Measurements from ENCODE around the gene BRD9.
"Not testable (repeated sequence)": the region's sequence is repeated elsewhere in the genome, so short reads cannot be mapped to it uniquely, and the experiment has no call there.

Gene BRD9

DNA sequence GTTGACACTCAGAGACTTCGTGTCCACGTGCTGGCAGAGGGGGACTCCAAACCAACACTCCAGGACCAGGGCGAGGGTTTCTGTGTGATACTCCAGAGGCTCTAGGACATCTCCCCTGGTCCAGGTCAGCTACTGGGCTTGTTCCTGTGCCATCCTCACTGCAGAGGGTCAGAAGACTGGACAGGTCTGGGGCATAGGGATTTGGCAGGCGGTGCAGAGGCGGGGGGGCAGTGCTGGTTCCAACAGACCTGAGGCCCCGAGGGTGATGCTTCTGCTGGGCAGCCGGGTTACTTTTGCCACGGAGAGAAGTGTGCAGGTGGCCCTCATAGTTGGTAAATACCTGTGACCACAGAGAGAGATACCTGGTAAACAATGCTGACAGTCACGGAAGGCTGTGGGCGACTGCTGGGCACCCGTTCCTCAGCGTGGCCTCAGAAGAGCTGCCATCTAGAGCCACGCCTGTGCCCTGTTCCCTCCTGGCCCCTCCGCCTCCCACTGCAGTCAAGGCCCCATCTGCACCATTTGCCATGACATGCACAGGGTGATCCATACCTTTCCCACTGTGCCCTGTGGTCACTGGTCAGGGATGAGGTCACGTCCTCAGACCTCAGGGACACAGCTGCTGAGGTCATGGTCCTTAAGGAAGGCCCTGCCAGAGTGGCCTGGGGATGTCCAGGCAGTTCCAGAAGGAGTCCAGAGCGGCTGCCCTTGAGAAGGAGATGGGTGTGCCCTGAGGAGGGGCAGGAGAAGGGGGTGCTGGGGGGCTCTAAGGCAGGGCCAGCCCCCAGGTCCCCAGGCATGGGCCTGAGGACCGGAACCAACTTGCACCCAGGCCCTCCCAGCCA lies 30.1 kb upstream of the BRD9 start:
- no peak for DNase-seq

DNA sequence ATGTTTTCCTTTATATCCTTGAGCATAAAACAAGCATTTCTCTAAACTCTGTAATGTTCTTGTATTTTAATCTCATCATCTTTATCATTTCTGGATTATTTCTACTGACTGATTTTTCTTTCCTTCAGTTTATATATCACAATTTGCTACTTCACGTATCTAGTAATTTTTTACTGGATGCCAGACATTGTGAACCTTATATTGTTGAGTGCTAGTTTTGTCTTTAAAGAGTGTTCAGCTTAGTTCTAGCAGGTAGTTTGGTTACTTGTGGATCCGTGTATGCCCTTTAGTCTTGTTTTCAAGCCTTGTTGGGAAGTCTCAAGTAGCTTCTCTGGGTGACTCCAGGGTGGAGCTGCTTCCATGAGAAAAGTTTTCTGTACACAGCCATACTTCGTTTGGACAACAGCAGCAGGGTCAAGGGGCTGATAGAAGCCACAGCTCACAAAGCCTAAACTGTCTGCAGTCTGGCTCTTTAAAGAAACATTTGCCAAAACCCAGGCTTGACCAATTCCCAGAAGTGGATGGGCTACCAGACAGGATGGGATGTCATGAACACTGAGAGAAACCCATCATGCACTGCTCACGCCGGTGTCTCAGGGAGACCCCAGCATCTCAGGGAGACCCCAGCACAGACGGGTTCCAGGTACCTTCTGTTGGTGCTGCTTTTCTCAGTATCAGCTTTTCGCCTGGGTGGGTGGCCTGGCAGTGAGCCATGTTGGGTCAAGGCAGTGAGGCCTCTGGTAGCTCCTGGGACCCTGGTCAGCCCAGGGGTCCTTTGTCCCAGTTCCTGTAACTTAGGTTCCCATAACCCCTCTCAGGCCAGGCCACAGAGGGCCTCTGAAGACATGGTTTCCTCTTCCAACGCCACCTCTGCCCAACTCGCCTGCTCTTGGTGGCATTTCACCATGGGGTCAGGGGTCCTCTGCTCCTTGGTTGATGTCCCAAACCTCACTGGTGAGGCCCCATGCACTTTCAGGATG lies 29.1 kb upstream of the BRD9 start:
- DNase-seq = no peak

DNA sequence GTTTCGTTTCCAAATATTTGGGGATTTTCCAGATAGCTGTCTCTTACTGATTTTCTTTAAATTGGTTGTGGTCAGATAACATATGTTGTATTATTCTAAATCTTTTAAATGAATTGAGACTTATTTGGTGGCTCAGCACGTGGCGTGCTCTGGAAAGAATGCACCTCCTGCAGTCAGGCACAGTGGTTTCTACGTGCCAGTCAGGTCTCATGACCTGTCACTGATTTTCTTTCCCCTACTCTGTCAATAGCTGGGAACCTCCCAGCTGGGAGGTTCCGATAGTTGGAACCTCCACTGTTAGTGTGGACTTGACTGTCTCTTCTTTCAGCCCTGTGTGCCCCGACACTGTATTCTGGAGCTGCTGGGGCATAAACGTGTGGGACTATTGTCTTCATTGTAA lies 27.7 kb upstream of the BRD9 start:
- DNase-seq = no peak

- DNase-seq = no peak
These were observed 26.9 kb upstream of the BRD9 start for GRCh38 chr5:919356-920000.

GRCh38 chr5:918717-919116 lies 26.1 kb upstream of the BRD9 start:
- DNase-seq = not testable (repeated sequence)

DNA sequence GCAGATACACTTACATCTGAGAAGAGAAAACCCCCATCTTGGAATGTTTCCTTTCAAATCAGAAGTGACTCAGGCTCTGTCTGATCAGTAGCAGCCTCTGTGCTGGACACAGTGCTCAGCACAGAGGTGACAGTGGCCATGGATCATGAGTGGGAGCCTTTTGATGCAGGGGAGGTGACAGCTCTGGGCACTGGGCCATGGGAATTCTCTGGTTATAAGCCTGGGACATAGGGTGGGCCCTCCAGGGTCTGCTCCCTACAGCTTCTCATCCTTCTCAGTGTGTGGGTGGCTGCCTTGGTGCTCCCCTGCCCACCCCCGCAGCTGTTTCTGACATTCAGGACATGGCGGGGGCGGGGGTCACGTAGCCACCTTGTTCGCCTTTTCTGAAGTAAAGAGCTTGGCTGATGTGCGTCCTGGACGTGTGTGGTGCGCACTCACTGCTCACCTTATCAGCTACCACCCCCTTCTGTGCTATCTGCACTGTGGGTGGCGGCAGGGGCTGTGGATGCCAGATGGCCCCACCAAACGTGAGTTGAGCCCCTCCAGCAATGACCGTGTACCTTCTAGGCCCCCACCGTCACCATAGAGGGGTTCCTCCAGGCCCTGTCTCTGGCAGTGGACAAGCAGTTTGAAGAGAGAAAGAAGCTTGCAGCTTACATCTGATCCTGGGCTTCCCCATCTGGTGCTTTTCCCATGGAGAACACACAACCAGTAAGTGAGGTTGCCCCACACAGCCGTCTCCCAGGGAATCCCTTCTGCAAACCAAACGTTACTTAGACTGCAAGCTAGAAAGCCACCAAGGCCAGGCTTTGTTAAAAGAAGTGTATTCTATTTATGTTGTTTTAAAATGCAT lies 24.1 kb upstream of the BRD9 start:
- no peak for DNase-seq

GRCh38 chr5:915946-916345 lies 23.3 kb upstream of the BRD9 start:
- DNase-seq = no peak

DNA sequence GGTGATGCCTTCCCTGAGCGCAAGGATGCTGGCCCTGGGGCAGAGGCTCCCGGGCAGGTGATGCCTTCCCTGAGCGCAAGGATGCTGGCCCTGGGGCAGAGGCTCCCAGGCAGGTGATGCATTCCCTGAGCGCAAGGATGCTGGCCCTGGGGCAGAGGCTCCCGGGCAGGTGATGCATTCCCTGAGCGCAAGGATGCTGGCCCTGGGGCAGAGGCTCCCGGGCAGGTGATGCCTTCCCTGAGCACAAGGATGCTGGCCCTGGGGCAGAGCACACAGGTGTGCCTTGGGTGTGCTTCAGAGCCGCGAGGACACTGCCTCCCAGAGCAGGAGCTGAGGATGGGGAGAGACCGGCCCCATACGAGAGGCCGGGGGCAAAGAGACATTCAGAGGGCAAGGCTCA lies 22.7 kb upstream of the BRD9 start:
- not testable (repeated sequence) for DNase-seq

- no peak for DNase-seq
These were observed 22.0 kb upstream of the BRD9 start for GRCh38 chr5:914612-915011.

GRCh38 chr5:914174-914573 lies 21.6 kb upstream of the BRD9 start:
- DNase-seq = no peak

- peak; percentile 66 to 75 for DNase-seq
These were observed 19.9 kb upstream of the BRD9 start for GRCh38 chr5:912280-913091.

DNA sequence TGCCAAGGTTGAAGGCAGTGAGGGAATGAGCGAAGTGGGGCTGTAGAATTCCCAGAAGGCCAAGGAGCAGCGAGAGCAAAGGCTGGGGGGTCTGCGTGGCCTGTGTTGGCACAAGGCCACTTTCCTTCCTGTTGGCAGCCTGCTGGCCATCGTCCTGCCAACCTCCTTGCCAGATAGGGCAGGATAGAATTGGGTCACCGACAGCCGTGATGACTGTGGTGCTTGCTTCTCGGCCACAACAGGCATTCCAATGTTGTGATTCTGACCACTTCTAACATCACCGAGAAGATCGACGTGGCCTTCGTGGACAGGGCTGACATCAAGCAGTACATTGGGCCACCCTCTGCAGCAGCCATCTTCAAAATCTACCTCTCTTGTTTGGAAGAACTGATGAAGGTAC lies 19.0 kb upstream of the BRD9 start:
- no peak for DNase-seq

DNA sequence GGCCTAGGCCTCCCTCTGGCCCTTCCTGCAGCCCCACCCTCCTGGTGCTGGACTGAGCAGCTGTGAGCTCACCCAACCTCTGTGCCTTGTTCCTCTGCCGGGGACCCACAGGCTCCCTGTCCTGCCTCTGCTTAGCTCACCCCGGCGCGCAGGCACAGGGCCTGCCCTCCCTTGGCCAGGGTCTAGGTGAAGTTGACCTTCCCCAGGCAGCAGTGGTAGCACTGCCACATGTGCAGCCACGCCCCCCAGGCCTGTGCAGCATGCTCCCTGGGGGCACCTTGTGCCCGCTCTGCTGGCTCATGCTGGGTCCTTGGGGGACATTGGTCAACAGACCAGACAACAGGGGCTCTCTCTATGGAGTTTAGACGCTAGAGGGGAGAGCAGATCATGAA lies 18.2 kb upstream of the BRD9 start:
- no peak for DNase-seq

DNA sequence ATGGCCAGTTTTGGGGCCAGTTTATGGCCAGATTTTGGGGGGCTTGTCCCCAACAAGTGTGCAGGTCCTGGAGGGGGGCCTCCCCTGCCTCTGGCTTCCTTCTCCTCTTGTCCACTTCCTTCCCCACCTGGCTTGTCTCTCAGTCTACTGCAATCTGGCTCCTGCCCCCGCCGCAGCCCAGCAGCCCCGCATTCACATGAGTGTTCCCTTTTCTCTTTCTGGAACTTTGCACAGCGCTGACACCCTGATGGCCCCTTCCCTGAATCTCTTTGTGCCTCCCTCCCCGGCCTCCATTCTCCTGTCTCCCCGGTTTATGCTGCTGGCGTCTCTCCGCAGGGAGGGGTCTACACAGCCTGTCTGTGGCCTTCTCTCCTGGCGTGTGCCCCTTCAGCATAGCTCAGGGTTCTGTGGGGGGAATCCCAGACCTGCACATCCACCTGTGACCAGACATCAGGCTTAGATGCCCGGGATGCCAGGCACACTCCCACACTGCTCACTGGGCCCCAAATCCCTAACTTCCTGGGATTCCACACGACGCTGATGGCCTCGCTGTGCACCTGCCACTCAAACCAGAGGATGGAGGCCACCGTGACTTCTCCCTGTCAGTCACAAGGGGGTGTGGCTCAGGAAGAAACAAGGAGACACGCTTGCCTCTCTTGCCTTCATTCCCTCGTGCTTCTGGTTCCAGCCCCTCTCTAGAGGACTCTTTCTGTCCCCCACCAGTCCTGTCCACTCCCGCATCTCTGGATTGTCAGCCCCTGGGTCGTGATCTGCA lies 17.6 kb upstream of the BRD9 start:
- DNase-seq = no peak

GRCh38 chr5:909086-909485 lies 16.5 kb upstream of the BRD9 start:
- no peak for DNase-seq

DNA sequence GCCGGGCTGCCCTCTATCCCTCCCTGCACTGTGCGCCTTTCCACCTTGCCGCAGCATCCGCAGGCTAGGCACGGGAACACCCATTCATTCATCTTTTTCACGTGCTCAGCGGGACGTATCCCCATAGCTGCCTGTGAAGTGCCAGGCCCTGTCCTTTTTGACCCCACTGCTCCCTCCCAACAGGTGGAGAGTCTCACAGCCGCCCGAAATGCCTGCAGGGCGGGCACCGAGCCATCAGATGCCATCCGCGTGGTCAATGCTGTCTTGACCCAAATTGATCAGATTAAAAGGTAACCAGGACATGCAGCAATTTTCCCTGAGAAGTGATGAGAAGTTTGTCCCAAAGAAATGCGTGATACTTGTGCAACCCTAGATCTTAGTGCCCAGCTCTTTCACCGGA lies 15.6 kb upstream of the BRD9 start:
- no peak for DNase-seq

- no peak for DNase-seq
These were observed 14.8 kb upstream of the BRD9 start for GRCh38 chr5:907366-907910.

DNA sequence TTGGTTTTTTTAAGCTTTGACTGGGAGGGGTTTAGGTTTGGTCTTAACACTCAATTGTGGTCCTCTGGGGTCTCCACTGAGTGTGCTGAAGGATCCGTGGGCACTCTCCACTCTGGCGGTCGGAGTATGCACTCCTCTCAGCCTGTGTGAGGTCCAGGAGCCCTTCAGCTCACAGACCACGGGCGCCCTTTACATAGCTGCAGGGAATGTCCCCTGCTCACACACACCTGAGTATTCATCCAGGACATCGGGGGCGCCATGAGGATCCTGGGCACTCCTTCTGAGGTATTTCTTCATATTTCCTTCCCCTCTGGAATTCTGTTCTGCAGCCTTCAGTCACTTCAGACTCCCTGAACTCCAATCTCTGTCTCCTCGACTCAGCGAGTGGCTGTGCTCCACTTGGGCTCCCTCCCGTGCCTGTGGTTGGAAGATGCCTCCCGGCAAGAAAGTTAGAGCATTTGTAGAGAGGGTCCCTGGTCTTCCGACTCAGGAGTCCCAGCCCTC lies 12.6 kb upstream of the BRD9 start:
- no peak for DNase-seq

GRCh38 chr5:903756-904096 lies 11.1 kb upstream of the BRD9 start:
- no peak for DNase-seq
